ENCODE data around the gene SH3PXD2B. TPM values are rescaled to one million over a fixed set of nuclear protein-coding genes. Genes with fewer than 3 reads are reported as not detected.
"Not testable (repeated sequence)": the region's sequence is repeated elsewhere in the genome, so short reads cannot be mapped to it uniquely, and the experiment has no call there.

SH3PXD2B gene
- total and polyA plus RNA-seq, 2 donors (not counting 1 experiment from before 2014, with no cell fraction given), result 12.6 to 21.1 TPM

DNA sequence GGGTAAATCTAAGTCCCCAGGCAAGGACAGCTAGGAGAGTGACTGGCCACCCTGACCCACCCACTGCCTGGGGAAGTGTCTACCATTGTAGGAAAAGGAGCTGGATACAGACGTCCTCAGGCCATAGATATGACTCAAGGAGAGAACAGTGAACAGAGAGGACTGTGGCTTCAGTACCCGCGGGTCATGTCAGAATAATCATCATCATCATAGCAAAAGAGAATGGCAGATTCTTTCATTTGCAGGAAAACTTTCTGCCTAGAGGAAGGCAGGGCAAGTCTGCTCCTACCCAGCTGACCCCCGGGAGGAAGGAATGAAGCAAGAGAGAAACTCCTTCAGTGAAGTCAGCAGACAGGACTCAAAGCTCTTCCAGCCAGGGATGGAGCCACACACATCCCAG, 118.6 kb downstream of the SH3PXD2B start:
- Histone ChIP-seq H3K27ac (ENCODE audit: insufficient read depth, low read length) (no peak overlapping the region), H3K4me1 (ENCODE audit: control insufficient read depth, extremely low read depth, insufficient read depth, low read length) (no peaks in the 10 kb centered on the region), H3K9ac (ENCODE audit: insufficient read depth, low read length) (no peak overlapping the region), H3K9me3 (ENCODE audit: control insufficient read depth, insufficient read depth, low read depth, low read length) (no peaks in the 10 kb centered on the region), H3K36me3 (ENCODE audit: control insufficient read depth, insufficient read depth, low read length) (peaks cover 2% of the 10 kb centered on the region), H4K20me1 (ENCODE audit: control insufficient read depth, extremely low read depth, insufficient read depth, low read length) (no peaks in the 10 kb centered on the region), H3K79me2 (ENCODE audit: control insufficient read depth, insufficient read depth, low read length) (no peaks in the 10 kb centered on the region), H3K4me3 (replicated peaks in 1 of 4; ENCODE audit: control extremely low read depth in 1 of 4, insufficient read depth in 1 of 4, low read depth in 3 of 4, low read length in 4 of 4) (no peak overlapping the region), H3K4me2 (ENCODE audit: extremely low read depth, insufficient read depth, low read length) (no peak overlapping the region), H2AFZ (ENCODE audit: low read length) (no peak overlapping the region), H3K27me3 (ENCODE audit: control insufficient read depth, insufficient read depth, low read length) (no peaks in the 10 kb centered on the region)
- TF ChIP-seq, protein P1, sequence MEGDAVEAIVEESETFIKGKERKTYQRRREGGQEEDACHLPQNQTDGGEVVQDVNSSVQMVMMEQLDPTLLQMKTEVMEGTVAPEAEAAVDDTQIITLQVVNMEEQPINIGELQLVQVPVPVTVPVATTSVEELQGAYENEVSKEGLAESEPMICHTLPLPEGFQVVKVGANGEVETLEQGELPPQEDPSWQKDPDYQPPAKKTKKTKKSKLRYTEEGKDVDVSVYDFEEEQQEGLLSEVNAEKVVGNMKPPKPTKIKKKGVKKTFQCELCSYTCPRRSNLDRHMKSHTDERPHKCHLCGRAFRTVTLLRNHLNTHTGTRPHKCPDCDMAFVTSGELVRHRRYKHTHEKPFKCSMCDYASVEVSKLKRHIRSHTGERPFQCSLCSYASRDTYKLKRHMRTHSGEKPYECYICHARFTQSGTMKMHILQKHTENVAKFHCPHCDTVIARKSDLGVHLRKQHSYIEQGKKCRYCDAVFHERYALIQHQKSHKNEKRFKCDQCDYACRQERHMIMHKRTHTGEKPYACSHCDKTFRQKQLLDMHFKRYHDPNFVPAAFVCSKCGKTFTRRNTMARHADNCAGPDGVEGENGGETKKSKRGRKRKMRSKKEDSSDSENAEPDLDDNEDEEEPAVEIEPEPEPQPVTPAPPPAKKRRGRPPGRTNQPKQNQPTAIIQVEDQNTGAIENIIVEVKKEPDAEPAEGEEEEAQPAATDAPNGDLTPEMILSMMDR (conservative IDR thresholded peaks at IDR 0.05 in 1 of 2, IDR thresholded peaks at IDR 0.05 in 1 of 2; ENCODE audit: low read depth in 1 of 2, low read length in 2 of 2), result no peak
- DNase-seq (ENCODE audit: low read depth in 2 of 2), result no peak

DNA sequence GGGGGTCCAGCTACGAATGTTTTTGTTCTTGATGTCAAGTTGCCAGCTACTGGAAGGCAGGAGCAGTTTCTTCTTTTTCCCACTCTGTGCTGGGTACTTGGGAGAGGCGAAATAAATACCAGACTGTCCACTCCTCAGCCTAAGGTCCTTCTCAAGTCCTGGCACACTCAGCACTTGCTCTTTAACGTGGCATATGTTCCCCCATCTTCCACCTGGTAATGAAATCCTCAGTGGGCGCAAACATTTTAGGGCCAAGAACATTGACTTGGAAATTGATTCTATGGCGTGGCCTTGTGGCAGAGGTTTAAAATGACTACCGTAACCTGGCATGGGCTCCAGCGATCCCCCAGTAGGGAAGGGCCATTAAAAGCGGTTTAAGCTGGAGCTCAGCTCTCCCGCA, 119.7 kb downstream of the SH3PXD2B start:
- no peak for TF ChIP-seq EZH2 (IDR thresholded peaks at IDR 0.05; ENCODE audit: low read length, missing control alignments)
- TF ChIP-seq, protein P1 (conservative IDR thresholded peaks at IDR 0.05 in 1 of 2, IDR thresholded peaks at IDR 0.05 in 1 of 2; ENCODE audit: low read depth in 1 of 2, low read length in 2 of 2), result no peak
- no peaks in the 10 kb centered on the region for H3K27me3 ChIP-seq (ENCODE audit: control insufficient read depth, insufficient read depth, low read length)
- no peaks in the 10 kb centered on the region for H3K4me1 ChIP-seq (ENCODE audit: control insufficient read depth, extremely low read depth, insufficient read depth, low read length)
- no peak overlapping the region for H2AFZ ChIP-seq (ENCODE audit: low read length)
- H3K79me2 ChIP-seq (ENCODE audit: control insufficient read depth, insufficient read depth, low read length), result no peaks in the 10 kb centered on the region
- no peak overlapping the region for H3K27ac ChIP-seq (ENCODE audit: insufficient read depth, low read length)
- H3K4me3 ChIP-seq (replicated peaks in 1 of 4; ENCODE audit: control extremely low read depth in 1 of 4, insufficient read depth in 1 of 4, low read depth in 3 of 4, low read length in 4 of 4), result no peak overlapping the region
- H3K9me3 ChIP-seq (ENCODE audit: control insufficient read depth, insufficient read depth, low read depth, low read length), result no peaks in the 10 kb centered on the region
- H3K36me3 ChIP-seq (ENCODE audit: control insufficient read depth, insufficient read depth, low read length), result peaks cover 2% of the 10 kb centered on the region
- H4K20me1 ChIP-seq (ENCODE audit: control insufficient read depth, extremely low read depth, insufficient read depth, low read length), result no peaks in the 10 kb centered on the region
- no peak overlapping the region for H3K4me2 ChIP-seq (ENCODE audit: extremely low read depth, insufficient read depth, low read length)
- no peak overlapping the region for H3K9ac ChIP-seq (ENCODE audit: insufficient read depth, low read length)
- no peak for DNase-seq (ENCODE audit: low read depth in 2 of 2)

DNA sequence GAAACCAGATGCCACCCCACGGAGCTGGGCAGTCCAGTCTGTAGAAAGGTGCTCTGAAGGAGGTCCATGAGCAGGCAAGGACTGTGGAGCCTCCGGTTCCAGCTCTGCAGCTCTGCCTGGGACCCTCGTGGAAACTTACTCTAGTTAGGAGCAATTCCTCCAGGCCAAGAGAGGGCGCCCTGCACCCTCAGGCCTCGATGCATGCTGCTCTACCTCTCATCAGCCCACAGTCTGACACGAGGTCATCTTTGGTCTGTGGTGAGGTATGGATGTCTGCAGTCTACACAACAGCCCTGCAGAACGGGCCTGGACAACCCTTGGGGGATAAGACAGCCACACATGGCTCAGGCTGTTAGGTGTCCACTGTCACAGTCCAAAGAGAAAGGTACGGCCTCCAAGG, 120.1 kb downstream of the SH3PXD2B start:
- Histone ChIP-seq H3K27ac (ENCODE audit: insufficient read depth, low read length) (no peak overlapping the region), H2AFZ (ENCODE audit: low read length) (no peak overlapping the region), H3K9ac (ENCODE audit: insufficient read depth, low read length) (no peak overlapping the region), H4K20me1 (ENCODE audit: control insufficient read depth, extremely low read depth, insufficient read depth, low read length) (no peaks in the 10 kb centered on the region), H3K36me3 (ENCODE audit: control insufficient read depth, insufficient read depth, low read length) (peaks cover 2% of the 10 kb centered on the region), H3K9me3 (ENCODE audit: control insufficient read depth, insufficient read depth, low read depth, low read length) (no peaks in the 10 kb centered on the region), H3K4me2 (ENCODE audit: extremely low read depth, insufficient read depth, low read length) (no peak overlapping the region), H3K4me1 (ENCODE audit: control insufficient read depth, extremely low read depth, insufficient read depth, low read length) (no peaks in the 10 kb centered on the region), H3K79me2 (ENCODE audit: control insufficient read depth, insufficient read depth, low read length) (no peaks in the 10 kb centered on the region), H3K27me3 (ENCODE audit: control insufficient read depth, insufficient read depth, low read length) (no peaks in the 10 kb centered on the region), H3K4me3 (replicated peaks in 1 of 4; ENCODE audit: control extremely low read depth in 1 of 4, insufficient read depth in 1 of 4, low read depth in 3 of 4, low read length in 4 of 4) (no peak overlapping the region)
- TF ChIP-seq, protein P1 (conservative IDR thresholded peaks at IDR 0.05 in 1 of 2, IDR thresholded peaks at IDR 0.05 in 1 of 2; ENCODE audit: low read depth in 1 of 2, low read length in 2 of 2), result no peak
- TF ChIP-seq EZH2 (IDR thresholded peaks at IDR 0.05; ENCODE audit: low read length, missing control alignments), result no peak
- DNase-seq (ENCODE audit: low read depth in 2 of 2), result no peak

DNA sequence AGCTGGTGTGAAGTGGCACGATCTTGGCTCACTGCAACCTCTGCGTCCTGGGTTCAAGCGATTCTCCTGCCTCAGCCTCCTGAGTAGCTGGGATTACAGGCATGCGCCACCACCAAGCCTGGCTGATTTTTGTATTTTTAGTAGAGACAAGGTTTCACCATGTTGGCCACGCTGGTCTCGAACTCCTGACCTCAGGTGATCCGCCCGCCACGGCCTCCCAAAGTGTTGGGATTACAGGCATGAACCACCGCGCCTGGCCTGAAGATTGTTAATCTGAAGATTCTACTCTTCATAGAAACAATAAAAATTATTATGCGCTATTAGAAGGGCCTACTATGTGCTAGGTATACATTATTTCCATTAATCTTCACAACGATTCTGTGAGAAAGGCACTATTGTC, 127.4 kb downstream of the SH3PXD2B start:
- not testable (repeated sequence) for H3K27ac ChIP-seq (ENCODE audit: insufficient read depth, low read length); H3K4me2 ChIP-seq (ENCODE audit: extremely low read depth, insufficient read depth, low read length); H3K9ac ChIP-seq (ENCODE audit: insufficient read depth, low read length); H3K4me3 ChIP-seq (replicated peaks in 1 of 4; ENCODE audit: control extremely low read depth in 1 of 4, insufficient read depth in 1 of 4, low read depth in 3 of 4, low read length in 4 of 4); H3K36me3 ChIP-seq (ENCODE audit: control insufficient read depth, insufficient read depth, low read length); H4K20me1 ChIP-seq (ENCODE audit: control insufficient read depth, extremely low read depth, insufficient read depth, low read length); DNase-seq (ENCODE audit: low read depth in 2 of 2); H3K4me1 ChIP-seq (ENCODE audit: control insufficient read depth, extremely low read depth, insufficient read depth, low read length); H3K79me2 ChIP-seq (ENCODE audit: control insufficient read depth, insufficient read depth, low read length); H3K27me3 ChIP-seq (ENCODE audit: control insufficient read depth, insufficient read depth, low read length); H3K9me3 ChIP-seq (ENCODE audit: control insufficient read depth, insufficient read depth, low read depth, low read length); H2AFZ ChIP-seq (ENCODE audit: low read length)
